Upper lobe of left lung (tissue), 4 donors: ENCODE results near the gene FASTKD1.

ENCODE experiments used
- CTCF ChIP-seq, 6 experiments: fragments of 450-650 bp in 4 of 6; fragments of 200-600 bp in 2 of 6; sonication (generic) in 2 of 6; IDR thresholded peaks; one replicate each; pipeline ENCODE4 v1.5.1; 2016 to 2019; ENCODE audit warnings: antibody characterized with exemption in 6 of 6
- POLR2A ChIP-seq, 4 donors: fragments of 450-650 bp; IDR thresholded peaks; one replicate each; pipeline ENCODE4 v1.5.1; 2016 to 2017; ENCODE audit warnings: antibody characterized with exemption in 4 of 4, mild to moderate bottlenecking in 2 of 4

- TF ChIP-seq CTCF (IDR thresholded peaks at IDR 0.05) (no peak), POLR2A (IDR thresholded peaks at IDR 0.05) (no peak)
These were observed 66.0 kb downstream of the FASTKD1 start for GRCh38 chr2:169507698-169508097.
